GM19238 (cell line): ENCODE data around the gene SERBP1.

ENCODE experiments used
- DNase-seq: peaks from one replicate; pipeline ENCODE4 v3.0.0; 2011; ENCODE audit warnings: low spot score; ENCODE audit not compliant: insufficient read length

SERBP1 gene

GRCh38 chr1:67367370-67368045 is 62.7 kb downstream of the SERBP1 start:
- DNase-seq: no peak

GRCh38 chr1:67361641-67362040 is 68.6 kb downstream of the SERBP1 start:
- DNase-seq: no peak

GRCh38 chr1:67359592-67359991 is 70.6 kb downstream of the SERBP1 start:
- DNase-seq: no peak
